HG03175 (cell line): Measurements from ENCODE around the gene MAML2.

Experiments used
- ATAC-seq: cut with Tn5 transposase; IDR thresholded peaks from one replicate; pipeline ENCODE4 v1.9.1; 2021; ENCODE audit warnings: mild to moderate bottlenecking, moderate library complexity; ENCODE audit not compliant: unreplicated experiment

Gene MAML2

GRCh38 chr11:96139691-96140090 lies 203.3 kb downstream of the MAML2 start:
- no peak for ATAC-seq

GRCh38 chr11:96137373-96137772 lies 205.6 kb downstream of the MAML2 start:
- no peak for ATAC-seq

- ATAC-seq: no peak
Observed at GRCh38 chr11:96136613-96137298, 206.2 kb downstream of the MAML2 start.

- peak; percentile 75 for ATAC-seq
Observed at GRCh38 chr11:96134602-96135001, 208.4 kb downstream of the MAML2 start.

- no peak for ATAC-seq
Observed at GRCh38 chr11:96132437-96132836, 210.6 kb downstream of the MAML2 start.

GRCh38 chr11:96130061-96130620 lies 212.9 kb downstream of the MAML2 start:
- no peak for ATAC-seq

- ATAC-seq: no peak
Observed at GRCh38 chr11:96127596-96127959, 215.4 kb downstream of the MAML2 start.

GRCh38 chr11:96126917-96127595 lies 215.9 kb downstream of the MAML2 start:
- ATAC-seq: no peak

GRCh38 chr11:96125400-96125799 lies 217.6 kb downstream of the MAML2 start:
- ATAC-seq: no peak

GRCh38 chr11:96124155-96124554 lies 218.8 kb downstream of the MAML2 start:
- ATAC-seq: no peak

- ATAC-seq: no peak
Observed at GRCh38 chr11:96123301-96123700, 219.7 kb downstream of the MAML2 start.

- ATAC-seq: no peak
Observed at GRCh38 chr11:96122601-96123074, 220.4 kb downstream of the MAML2 start.

- ATAC-seq: no peak
Observed at GRCh38 chr11:96119211-96119610, 223.8 kb downstream of the MAML2 start.

- ATAC-seq: no peak
Observed at GRCh38 chr11:96116376-96116775, 226.6 kb downstream of the MAML2 start.

- no peak for ATAC-seq
Observed at GRCh38 chr11:96114178-96115064, 228.6 kb downstream of the MAML2 start.

- no peak for ATAC-seq
Observed at GRCh38 chr11:96113193-96113681, 229.8 kb downstream of the MAML2 start.

GRCh38 chr11:96112192-96113128 lies 230.5 kb downstream of the MAML2 start:
- peak; percentile 90 for ATAC-seq

GRCh38 chr11:96111308-96111707 lies 231.7 kb downstream of the MAML2 start:
- ATAC-seq: no peak

- no peak for ATAC-seq
Observed at GRCh38 chr11:96110302-96110701, 232.7 kb downstream of the MAML2 start.
